HEK293 (cell line): Measurements from ENCODE around the gene APOBEC3A.

Experiments used
- CTCF ChIA-PET: fragments of 350-600 bp; formaldehyde crosslinking; extraction: SDS; loops from one replicate; lab custom pipeline; 2021; ENCODE audit warnings: antibody characterized with exemption; lab: Yijun Ruan, JAX
- POLR2A ChIA-PET: fragments of 300-600 bp; formaldehyde crosslinking; extraction: SDS; loops from one replicate; lab custom pipeline; 2020; ENCODE audit warnings: antibody characterized with exemption, inconsistent platforms; lab: Yijun Ruan, JAX
- H3K27ac ChIP-seq: fragments of 200-500 bp; sonication (Bioruptor generic); 2 replicates; pipeline ENCODE4 v1.5.1; 2014; ENCODE audit warnings: low read depth, low read length, control low read depth, inconsistent platforms; ENCODE audit errors: extremely low read depth
- H3K36me3 ChIP-seq, 2 experiments: fragments of 200-500 bp in 1 of 2; sonication (Bioruptor generic) in 1 of 2; 1 replicate in 1 of 2; 2 replicates in 1 of 2; pipeline ENCODE4 v1.5.1; 2014 to 2017; ENCODE audit warnings: inconsistent platforms in 2 of 2, low read length in 2 of 2; ENCODE audit not compliant: control insufficient read depth in 2 of 2, insufficient read depth in 1 of 2
- H3K4me1 ChIP-seq: fragments of 200-500 bp; sonication (Bioruptor generic); 2 replicates; pipeline ENCODE4 v1.5.1; 2014; ENCODE audit warnings: mild to moderate bottlenecking, low read length, inconsistent platforms; ENCODE audit not compliant: control insufficient read depth, insufficient read depth
- H3K4me3 ChIP-seq: 2 replicates; pipeline ENCODE4 v1.5.1; 2011; ENCODE audit warnings: low read depth, mild to moderate bottlenecking, control low read depth, low read length, moderate library complexity
- H3K9me3 ChIP-seq: fragments of 200-500 bp; sonication (Bioruptor generic); 2 replicates; pipeline ENCODE4 v1.5.1; 2014; ENCODE audit warnings: low read depth, low read length, inconsistent platforms; ENCODE audit not compliant: control insufficient read depth, insufficient read depth
- GLI2 ChIP-seq: fragments of 450-650 bp; formaldehyde crosslinking; IDR thresholded peaks from 2 replicates; pipeline ENCODE4; 2017; ENCODE audit warnings: missing biosample characterization, missing genetic modification characterization, low read depth, borderline replicate concordance
- OVOL3 ChIP-seq: fragments of 450-650 bp; formaldehyde crosslinking; IDR thresholded peaks from 2 replicates; pipeline ENCODE4 v1.5.1; 2016; ENCODE audit warnings: missing biosample characterization, missing genetic modification characterization
- SETDB1 ChIP-seq: IDR thresholded peaks from one replicate; pipeline ENCODE4 v1.6.1; 2017; ENCODE audit warnings: mild to moderate bottlenecking, low read length, moderate library complexity, mixed read lengths; ENCODE audit not compliant: insufficient read length
- ZNF175 ChIP-seq: fragments of 450-650 bp; formaldehyde crosslinking; IDR thresholded peaks from 2 replicates; pipeline ENCODE4 v1.5.1; 2016; ENCODE audit warnings: missing biosample characterization, missing genetic modification characterization
- ZNF214 ChIP-seq: fragments of 450-650 bp; formaldehyde crosslinking; IDR thresholded peaks from 2 replicates; pipeline ENCODE4 v1.5.1; 2017; ENCODE audit warnings: missing biosample characterization, mild to moderate bottlenecking, missing genetic modification characterization, borderline replicate concordance
- ZNF521 ChIP-seq: fragments of 450-650 bp; formaldehyde crosslinking; IDR thresholded peaks from 2 replicates; pipeline ENCODE4 v1.5.1; 2017; ENCODE audit warnings: missing biosample characterization, mild to moderate bottlenecking, missing genetic modification characterization
- ZNF549 ChIP-seq: fragments of 450-650 bp; IDR thresholded peaks from 2 replicates; pipeline ENCODE4 v1.5.1; 2018; ENCODE audit warnings: missing biosample characterization, missing genetic modification characterization, mild to moderate bottlenecking, inconsistent platforms, moderate library complexity
- ZNF585B ChIP-seq: fragments of 450-650 bp; formaldehyde crosslinking; IDR thresholded peaks from 2 replicates; pipeline ENCODE4 v1.5.1; 2016; ENCODE audit warnings: missing biosample characterization, missing genetic modification characterization

APOBEC3A gene

DNA sequence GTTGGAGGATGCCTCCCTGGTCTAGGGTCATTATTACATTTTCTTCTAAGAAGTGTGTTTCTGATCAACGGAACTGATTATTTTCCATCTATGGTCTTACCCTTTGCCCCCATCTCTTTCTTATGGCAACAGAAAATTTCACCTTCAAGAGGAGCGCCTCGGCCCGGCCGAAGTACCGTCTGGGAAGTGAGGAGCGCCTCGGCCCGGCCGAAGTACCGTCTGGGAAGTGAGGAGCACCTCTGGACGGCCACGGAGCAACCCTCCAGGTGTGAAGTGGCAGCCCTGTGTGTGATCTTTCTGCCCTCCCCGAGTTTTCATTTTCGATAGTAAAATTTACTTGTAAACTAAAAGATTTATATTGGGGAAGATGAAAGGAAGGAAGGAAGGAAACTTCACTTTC lies 53.5 kb downstream of the APOBEC3A start:
- ChIA-PET CTCF (interaction anchor here (0.7 to 1.0 kb wide), 3 partner anchors 8 to 514 kb away, joined by 3 to 4 read pairs (median 3); no protein-coding TSS in a partner anchor), POLR2A (no interaction called here)
- Histone ChIP-seq H3K4me3 (no peak overlapping the region), H3K27ac (no peak overlapping the region), H3K36me3 (no peaks in the 10 kb centered on the region), H3K4me1 (no peaks in the 10 kb centered on the region), H3K9me3 (no peaks in the 10 kb centered on the region)
- no peak for TF ChIP-seq OVOL3 (tag by site-specific recombination)
- no peak for TF ChIP-seq ZNF521 (tag by site-specific recombination)
- no peak for TF ChIP-seq ZNF214
- no peak for TF ChIP-seq GLI2 (tag by site-specific recombination)
- TF ChIP-seq ZNF175 (tag by site-specific recombination) = no peak
- TF ChIP-seq SETDB1 = no peak
- TF ChIP-seq ZNF549 (tag by site-specific recombination) = no peak
- TF ChIP-seq ZNF585B (tag by site-specific recombination) = no peak
